Cardiac septum (tissue), 1 donor: ENCODE results near the gene S100A5. TPM values are rescaled to one million over a fixed set of nuclear protein-coding genes. Genes with fewer than 3 reads are reported as not detected.
A peak's percentile ranks its signal among the peaks of the same experiment; 100 is the strongest.
"Not testable (repeated sequence)": the region's sequence is repeated elsewhere in the genome, so short reads cannot be mapped to it uniquely, and the experiment has no call there.

ENCODE experiments used
- DNase-seq: peaks from one replicate; pipeline ENCODE4 v3.0.0-alpha.2; 2020; ENCODE audit warnings: low spot score
- intact Hi-C: fragments of 100-400 bp; cut with DNase I; formaldehyde crosslinking; loops from one replicate; pipeline ENCODE4 v1.14.0; 2022
- total RNA-seq: library from RNA; stranded (reverse); fragmentation: NEBNext Ultra II Directional; extraction: Animal tissue kit (Norgen Biotek cat#: 25700); gene quantifications from one replicate; pipeline ENCODE4 v1.2.1, GENCODE V29; 2021
- donor health status: DM: no; HTN: no; CAD: no.

S100A5 gene
- total RNA-seq, 1 donor from 2014 or later = not detected

DNA sequence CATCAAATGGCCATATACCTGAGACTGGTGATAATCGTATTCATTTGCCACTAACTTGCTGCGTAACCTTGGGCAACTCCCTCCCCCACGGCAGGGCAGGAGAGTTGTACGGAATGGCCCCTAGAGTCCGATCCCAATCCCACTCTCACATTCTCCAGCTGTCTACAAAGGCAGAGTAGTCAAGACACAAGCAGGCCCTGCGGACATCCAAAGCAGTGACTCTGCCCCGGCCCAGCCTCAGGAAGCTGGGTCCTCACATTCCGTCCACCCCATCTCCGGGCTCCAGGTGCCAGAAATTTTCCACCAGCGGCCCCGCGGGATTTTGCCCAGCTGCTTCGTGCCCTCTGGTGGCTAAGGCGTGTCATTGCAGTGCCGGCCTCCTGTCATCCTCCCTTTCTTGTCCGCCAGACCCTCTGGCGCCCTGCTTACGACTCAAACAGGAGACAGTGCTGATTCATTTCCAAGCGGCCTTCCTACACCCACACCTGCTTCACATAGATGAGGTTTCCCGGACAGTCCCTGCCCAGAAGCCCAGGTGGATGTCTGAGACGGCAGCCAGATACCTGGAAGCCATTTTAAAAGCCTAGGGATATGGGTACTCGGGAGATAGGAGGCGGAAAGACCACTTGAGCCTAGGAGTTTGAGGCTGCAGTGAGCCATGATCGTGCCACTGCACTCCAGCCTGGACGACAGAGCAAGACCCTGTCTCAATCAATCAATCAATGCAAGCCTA lies 27.8 kb upstream of the S100A5 start:
- peak; percentile 96 for DNase-seq
- intact Hi-C loops = loop anchor here (1.0 to 5.0 kb wide), 4 partner anchors 35 to 216 kb away; partner anchors contain the start of gene S100A14

GRCh38 chr1:153567621-153568366 lies 27.1 kb upstream of the S100A5 start:
- DNase-seq = no peak
- intact Hi-C loops = loop anchor here (1.0 to 5.0 kb wide), 4 partner anchors 34 to 215 kb away; partner anchors contain the start of gene S100A14

GRCh38 chr1:153566414-153567371 lies 26.0 kb upstream of the S100A5 start:
- intact Hi-C loops = loop anchor here (1.0 to 5.0 kb wide), 2 partner anchors 59 to 214 kb away; no protein-coding TSS in a partner anchor
- peak; percentile 99 for DNase-seq

GRCh38 chr1:153565529-153566374 lies 25.0 kb upstream of the S100A5 start, which contains the start of gene S100A2:
TSS of gene S100A2 (minus strand) at chr1:153565844. CDS start at chr1:153563877, 1,967 bp downstream.
- no peak for DNase-seq
- intact Hi-C loops = loop anchor here (1.0 to 5.0 kb wide), 2 partner anchors 58 to 213 kb away; no protein-coding TSS in a partner anchor

- intact Hi-C loops = no loop called here
- no peak for DNase-seq
Measured at GRCh38 chr1:153563991-153564390, 23.3 kb upstream of the S100A5 start.

GRCh38 chr1:153563483-153563901 lies 22.8 kb upstream of the S100A5 start:
- intact Hi-C loops = no loop called here
- DNase-seq = no peak

GRCh38 chr1:153562021-153562420 lies 21.3 kb upstream of the S100A5 start:
- DNase-seq, intact Hi-C loops: not testable (repeated sequence)

DNA sequence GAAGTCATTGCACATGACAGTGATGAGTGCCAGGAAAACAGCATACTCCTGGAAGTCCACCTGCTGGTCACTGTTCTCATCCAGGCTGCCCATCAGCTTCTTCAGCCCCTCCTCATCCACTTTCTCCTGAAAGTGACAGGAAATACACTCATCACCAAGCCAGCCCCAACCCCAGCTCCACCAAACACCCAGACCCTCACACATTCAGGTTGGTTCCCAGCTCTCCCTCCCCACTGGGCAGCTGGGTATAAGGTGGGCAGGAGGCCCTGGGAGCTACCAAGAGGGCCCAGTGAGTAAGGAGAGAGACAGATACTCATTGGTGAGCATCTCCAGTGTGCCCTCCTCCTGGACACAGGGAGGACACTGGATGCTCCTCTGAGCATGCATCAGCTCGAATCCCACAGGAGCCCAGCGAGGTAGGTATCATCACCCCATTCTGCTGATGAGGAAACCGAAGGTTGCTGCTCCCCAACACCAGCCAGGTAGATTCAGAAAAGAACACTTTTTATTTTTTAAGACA lies 20.8 kb upstream of the S100A5 start:
- intact Hi-C loops = no loop called here
- DNase-seq = no peak

GRCh38 chr1:153560771-153561465 lies 20.2 kb upstream of the S100A5 start:
- intact Hi-C loops = no loop called here
- DNase-seq = no peak

DNA sequence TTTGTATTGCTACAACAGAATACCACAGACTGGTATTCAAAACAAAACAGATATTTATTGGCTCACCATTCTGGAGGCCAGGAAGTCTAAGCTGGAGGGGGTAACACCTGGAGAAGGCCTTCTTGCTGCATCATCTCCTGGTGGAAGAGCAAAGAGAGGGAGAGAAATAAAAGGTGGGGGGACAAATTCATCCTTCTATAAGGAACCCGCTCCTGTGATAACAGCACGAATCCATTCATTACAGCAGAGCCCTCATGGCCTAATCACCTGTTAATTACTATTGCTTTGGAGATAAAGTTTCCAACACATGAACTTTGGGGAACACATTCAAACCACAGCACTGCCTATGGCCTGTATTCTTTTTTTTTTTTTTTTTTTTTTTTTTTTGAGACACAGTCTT lies 19.5 kb upstream of the S100A5 start:
- intact Hi-C loops = no loop called here
- no peak for DNase-seq

DNA sequence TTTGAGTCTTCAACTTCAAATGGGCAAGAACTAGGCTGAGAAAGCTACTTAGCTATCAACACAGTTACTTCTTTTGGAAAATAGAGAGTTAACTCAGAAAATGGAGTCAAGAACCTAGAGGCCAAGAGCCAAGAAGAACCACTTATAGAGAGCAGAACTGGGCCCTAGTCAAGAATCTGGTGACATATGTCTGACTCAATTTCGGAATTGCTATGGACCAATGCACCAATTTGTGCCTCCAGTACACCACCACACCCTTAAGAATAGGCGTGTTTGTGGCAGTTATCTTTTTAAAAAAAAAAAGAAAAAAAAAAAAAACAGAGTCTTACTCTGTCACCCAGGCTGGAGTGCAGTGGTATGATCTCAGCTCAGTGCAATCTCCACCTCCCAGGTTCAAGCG lies 17.1 kb upstream of the S100A5 start:
- no peak for DNase-seq

GRCh38 chr1:153556348-153556747 lies 15.6 kb upstream of the S100A5 start:
- DNase-seq = no peak
- intact Hi-C loops = no loop called here

More for the DNA sequence above, 17.1 kb upstream of the S100A5 start:
- intact Hi-C loops = no loop called here

GRCh38 chr1:153553830-153554541 lies 13.3 kb upstream of the S100A5 start:
- intact Hi-C loops = no loop called here

DNA sequence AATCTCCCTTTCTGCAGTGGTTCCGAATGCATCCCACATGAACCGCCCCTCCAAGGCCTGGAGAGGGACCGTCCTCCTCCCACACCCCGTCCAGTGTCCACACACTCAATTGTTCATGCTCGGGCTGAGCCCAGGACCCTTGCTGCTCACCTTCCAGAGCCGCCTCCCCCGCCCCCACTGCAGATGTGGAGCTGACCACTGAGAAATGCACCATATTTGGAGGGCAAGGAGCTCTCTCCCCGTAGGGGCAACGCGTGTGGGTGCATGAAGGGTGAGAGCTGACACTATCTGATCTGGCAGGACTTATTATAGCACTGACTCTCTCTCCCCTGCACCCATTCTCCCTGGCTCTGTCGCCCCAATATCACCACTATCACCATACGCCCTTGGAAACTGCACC lies 12.4 kb upstream of the S100A5 start:
- intact Hi-C loops = no loop called here
- no peak for DNase-seq

More at GRCh38 chr1:153553830-153554541, 13.3 kb upstream of the S100A5 start:
- no peak for DNase-seq

GRCh38 chr1:153552335-153552734 lies 11.6 kb upstream of the S100A5 start:
- intact Hi-C loops = no loop called here
- DNase-seq = no peak

- intact Hi-C loops = no loop called here
- no peak for DNase-seq
Measured at GRCh38 chr1:153550827-153551500, 10.2 kb upstream of the S100A5 start.

DNA sequence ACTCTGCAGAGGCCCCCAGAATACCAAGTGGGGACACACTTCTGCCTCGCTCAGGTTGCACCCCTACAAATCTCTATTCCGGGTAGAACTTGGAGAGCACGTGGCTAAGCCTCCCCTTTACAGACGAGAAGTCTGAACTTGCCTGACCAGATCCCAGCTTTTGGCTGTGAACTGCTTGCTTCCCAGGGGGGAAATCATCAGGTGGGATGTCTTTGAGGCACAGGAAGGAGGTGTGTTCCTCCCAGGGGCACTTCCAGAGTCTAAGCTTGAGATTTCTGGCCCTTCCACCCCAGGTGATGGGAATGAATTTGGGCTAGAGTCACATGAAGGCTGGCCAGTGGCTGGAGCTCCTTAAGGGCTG lies 9.6 kb upstream of the S100A5 start:
- no peak for DNase-seq
- intact Hi-C loops = no loop called here
